ENCODE measurements around the gene TPK1. TPM values are rescaled to one million over a fixed set of nuclear protein-coding genes. Genes with fewer than 3 reads are reported as not detected.

The TPK1 gene
- total and polyA plus RNA-seq, 8 donors, result 1.8 to 13.0 (median 4.3) TPM

DNA sequence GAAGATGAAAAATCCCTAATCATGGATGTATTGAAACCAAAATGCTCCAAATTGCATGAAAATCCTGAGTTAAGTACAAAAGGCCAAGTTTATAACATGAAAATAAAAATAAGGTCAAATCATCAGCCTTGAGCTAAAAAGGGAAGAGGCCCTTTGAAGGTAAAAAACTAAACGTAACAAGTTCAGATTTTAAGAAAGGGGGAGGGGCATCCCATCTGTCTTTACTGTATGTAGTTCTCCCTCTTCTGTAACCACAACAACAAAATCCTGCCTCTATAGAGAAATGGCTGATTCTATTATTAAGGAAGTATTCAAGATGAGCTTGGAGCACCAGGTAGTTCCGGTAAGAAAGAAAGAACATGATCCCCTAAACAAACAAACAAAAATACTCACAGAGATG is 64.7 kb downstream of the TPK1 start:
- TF ChIP-seq POLR2A (IDR thresholded peaks at IDR 0.05) (no peak), EP300 (IDR thresholded peaks at IDR 0.05) (no peak), POLR2AphosphoS5 (IDR thresholded peaks at IDR 0.05) (no peak)
- TF ChIP-seq, protein P1, sequence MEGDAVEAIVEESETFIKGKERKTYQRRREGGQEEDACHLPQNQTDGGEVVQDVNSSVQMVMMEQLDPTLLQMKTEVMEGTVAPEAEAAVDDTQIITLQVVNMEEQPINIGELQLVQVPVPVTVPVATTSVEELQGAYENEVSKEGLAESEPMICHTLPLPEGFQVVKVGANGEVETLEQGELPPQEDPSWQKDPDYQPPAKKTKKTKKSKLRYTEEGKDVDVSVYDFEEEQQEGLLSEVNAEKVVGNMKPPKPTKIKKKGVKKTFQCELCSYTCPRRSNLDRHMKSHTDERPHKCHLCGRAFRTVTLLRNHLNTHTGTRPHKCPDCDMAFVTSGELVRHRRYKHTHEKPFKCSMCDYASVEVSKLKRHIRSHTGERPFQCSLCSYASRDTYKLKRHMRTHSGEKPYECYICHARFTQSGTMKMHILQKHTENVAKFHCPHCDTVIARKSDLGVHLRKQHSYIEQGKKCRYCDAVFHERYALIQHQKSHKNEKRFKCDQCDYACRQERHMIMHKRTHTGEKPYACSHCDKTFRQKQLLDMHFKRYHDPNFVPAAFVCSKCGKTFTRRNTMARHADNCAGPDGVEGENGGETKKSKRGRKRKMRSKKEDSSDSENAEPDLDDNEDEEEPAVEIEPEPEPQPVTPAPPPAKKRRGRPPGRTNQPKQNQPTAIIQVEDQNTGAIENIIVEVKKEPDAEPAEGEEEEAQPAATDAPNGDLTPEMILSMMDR (IDR thresholded peaks at IDR 0.05), result no peak
- WGBS, 5 donors, result 34 to 60% (median 56%) methylated on average over 2 of the region's 2 CpGs
- Histone ChIP-seq H3K9me3 (no peaks in the 10 kb centered on the region), H3K4me1 (no peaks in the 10 kb centered on the region), H3K27me3 (no peaks in the 10 kb centered on the region), H3K27ac (no peak overlapping the region), H3K4me3 (no peak overlapping the region), H3K36me3 (no peaks in the 10 kb centered on the region)
- DNase-seq, result no peak
- intact Hi-C loops (cut with DNase I; ENCODE audit: low total_unique reads), result no loop called here

DNA sequence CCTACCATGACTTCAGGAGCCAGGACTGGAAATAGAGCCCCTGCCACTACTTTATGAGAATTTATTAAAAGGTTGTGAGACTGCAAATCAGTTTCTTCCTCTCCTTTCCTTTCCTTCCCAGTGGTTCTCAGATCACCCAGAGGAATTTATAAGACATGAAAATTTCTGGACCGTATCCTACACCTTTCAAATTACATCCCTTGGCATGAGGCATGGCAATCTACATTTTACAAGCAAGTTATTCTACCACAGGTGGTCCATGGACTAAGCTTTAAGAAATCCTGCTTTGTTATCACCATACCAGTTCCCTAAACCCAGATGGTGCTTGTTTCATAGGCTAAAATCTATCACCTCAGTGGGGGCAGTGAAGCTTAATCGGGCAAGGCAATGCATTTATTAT is 66.5 kb downstream of the TPK1 start:
- DNase-seq, result no peak
- no peak for TF ChIP-seq EP300 (IDR thresholded peaks at IDR 0.05)
- TF ChIP-seq POLR2AphosphoS5 (IDR thresholded peaks at IDR 0.05), result no peak
- TF ChIP-seq POLR2A (IDR thresholded peaks at IDR 0.05), result no peak
- TF ChIP-seq, protein P1 (IDR thresholded peaks at IDR 0.05), result no peak
- Histone ChIP-seq H3K9me3 (no peaks in the 10 kb centered on the region), H3K4me1 (no peaks in the 10 kb centered on the region), H3K27me3 (no peaks in the 10 kb centered on the region), H3K36me3 (no peaks in the 10 kb centered on the region), H3K4me3 (no peak overlapping the region), H3K27ac (no peak overlapping the region)
- WGBS, 5 donors, result 82 to 91% (median 85%) methylated on average over 2 of the region's 2 CpGs
- intact Hi-C loops (cut with DNase I; ENCODE audit: low total_unique reads), result no loop called here

DNA sequence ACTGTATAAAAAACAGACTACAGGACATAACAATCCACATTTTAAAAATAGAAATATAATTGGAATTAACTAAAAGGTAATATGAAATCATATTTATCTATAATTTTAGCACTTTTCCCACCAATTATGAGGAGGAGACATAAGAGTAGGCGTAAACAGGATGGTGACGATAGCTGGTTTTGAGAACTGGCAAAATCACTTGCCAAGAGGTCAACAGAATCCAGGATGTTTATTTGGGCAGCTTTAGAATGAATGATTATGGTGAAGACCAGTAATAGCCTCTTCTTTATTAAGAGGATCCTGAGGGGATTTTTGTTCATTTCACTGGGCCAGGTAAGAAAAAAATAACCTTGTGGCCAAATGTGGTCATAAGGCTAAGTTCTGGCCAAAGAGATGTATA is 67.2 kb downstream of the TPK1 start:
- no peak for DNase-seq
- Histone ChIP-seq H3K9me3 (no peaks in the 10 kb centered on the region), H3K4me1 (no peaks in the 10 kb centered on the region), H3K27ac (no peak overlapping the region), H3K4me3 (no peak overlapping the region), H3K36me3 (no peaks in the 10 kb centered on the region), H3K27me3 (no peaks in the 10 kb centered on the region)
- WGBS, 5 donors, result 79 to 95% (median 90%) methylated on average over 2 of the region's 2 CpGs
- intact Hi-C loops (cut with DNase I; ENCODE audit: low total_unique reads), result no loop called here
- TF ChIP-seq, protein P1 (IDR thresholded peaks at IDR 0.05), result no peak
- no peak for TF ChIP-seq POLR2A (IDR thresholded peaks at IDR 0.05)
- no peak for TF ChIP-seq POLR2AphosphoS5 (IDR thresholded peaks at IDR 0.05)
- TF ChIP-seq EP300 (IDR thresholded peaks at IDR 0.05), result no peak

DNA sequence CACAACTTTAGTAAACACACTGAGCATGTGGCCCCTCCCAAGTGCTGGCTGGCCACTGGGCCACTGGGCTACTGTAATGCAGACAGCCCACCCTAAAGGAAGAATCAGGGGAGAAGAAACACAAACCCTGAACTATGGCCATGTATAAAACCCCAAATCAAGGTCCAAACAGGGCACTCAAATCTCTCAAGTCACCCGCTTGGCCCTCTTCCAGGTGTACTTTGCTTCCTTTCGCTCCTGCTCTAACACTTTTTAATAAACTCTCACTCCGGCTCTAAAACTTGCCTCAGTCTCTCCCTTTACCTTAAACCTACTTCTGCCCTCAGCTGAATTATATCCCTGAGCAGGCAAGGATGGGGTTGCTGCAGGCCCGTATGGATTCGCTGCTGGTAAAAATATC is 72.6 kb downstream of the TPK1 start:
- intact Hi-C loops (cut with DNase I; ENCODE audit: low total_unique reads), result no loop called here
- DNase-seq, result no peak
- H3K36me3 ChIP-seq, result no peaks in the 10 kb centered on the region
- no peak overlapping the region for H3K27ac ChIP-seq
- WGBS, 5 donors, result 65 to 86% (median 84%) methylated on average over 5 of the region's 5 CpGs
- H3K27me3 ChIP-seq, result no peaks in the 10 kb centered on the region
- H3K9me3 ChIP-seq, result no peaks in the 10 kb centered on the region
- TF ChIP-seq POLR2A (IDR thresholded peaks at IDR 0.05), result no peak
- TF ChIP-seq, protein P1 (IDR thresholded peaks at IDR 0.05), result no peak
- no peak for TF ChIP-seq POLR2AphosphoS5 (IDR thresholded peaks at IDR 0.05)
- no peak for TF ChIP-seq EP300 (IDR thresholded peaks at IDR 0.05)
- H3K4me1 ChIP-seq, result no peaks in the 10 kb centered on the region
- H3K4me3 ChIP-seq, result no peak overlapping the region
